GM11168 (cell line): ENCODE data around the gene NCAN.

ENCODE experiments used
- in situ Hi-C: fragments of 300-500 bp; cut with MboI; formaldehyde crosslinking; loops from one replicate; pipeline ENCODE4 v1.12.0; 2022; ENCODE audit warnings: low sequenced_read_pairs; ENCODE audit not compliant: unreplicated experiment

Gene NCAN

GRCh38 chr19:19278315-19278714, 66.6 kb downstream of the NCAN start:
- in situ Hi-C loops, result no loop called here

DNA sequence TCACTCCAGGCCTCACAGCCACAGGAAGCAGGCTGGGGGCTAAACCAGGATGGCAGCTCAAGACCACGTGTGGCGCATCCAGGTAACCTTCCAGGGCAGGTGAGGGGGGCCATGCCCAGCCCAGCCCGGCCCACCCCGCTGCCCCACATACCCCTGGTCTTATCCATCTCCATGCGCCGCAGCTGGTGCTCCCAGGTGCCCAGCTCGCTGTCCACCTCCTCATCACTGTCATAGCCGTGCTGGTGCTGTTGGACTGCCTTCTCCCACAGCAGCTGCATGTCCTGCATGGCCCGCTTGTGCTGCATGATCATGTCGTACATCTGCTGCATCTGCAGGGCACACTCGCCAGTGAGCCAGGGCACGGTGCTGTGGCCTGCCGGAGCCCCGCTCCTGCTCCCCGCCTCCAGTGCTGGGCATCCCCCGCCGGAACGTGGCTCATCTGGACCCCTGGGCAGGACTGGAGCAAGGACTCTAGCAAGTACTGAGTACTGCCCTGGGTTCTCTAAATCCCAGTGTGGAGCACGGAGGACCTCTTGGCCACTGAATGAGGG, 67.4 kb downstream of the NCAN start:
- in situ Hi-C loops, result no loop called here

DNA sequence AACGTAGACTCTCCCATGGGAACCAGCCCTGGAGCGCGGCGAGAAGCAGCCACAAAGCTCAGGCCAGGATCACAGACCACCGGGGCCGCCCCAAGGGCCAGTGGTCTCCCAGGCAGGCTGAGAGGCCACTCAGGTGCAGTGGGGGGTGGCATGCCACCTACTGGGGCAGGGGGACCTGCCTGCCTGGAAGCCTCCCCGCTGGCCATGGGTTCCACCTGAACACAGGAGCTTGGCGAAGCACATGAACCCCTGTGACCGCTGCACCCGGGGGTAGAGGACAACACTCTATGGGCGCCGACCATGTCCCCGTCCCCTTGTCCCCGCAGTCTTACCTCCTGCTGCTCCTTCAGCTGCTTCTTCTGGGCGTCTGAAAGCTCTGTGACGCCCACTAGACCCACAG, 68.1 kb downstream of the NCAN start:
- in situ Hi-C loops, result no loop called here

DNA sequence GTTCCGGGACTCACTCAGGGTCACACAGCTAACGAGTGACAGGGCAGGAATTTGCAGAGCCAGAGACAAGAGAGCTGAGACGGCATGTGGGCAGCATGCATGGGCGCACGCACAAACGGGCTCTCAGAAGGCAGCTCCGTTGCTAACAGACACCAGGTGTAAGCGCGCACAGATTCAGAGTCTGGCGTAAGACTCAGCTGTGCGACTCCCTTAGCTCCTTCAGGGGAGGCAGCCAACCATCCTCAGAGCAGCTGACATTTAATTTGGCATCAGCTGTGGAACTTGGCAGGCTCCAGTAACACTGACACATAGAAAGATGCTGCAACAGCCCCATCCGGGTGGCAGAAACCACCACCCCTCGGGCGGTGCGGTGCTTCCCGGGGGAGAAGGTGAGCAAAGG, 68.8 kb downstream of the NCAN start:
- in situ Hi-C loops, result no loop called here

DNA sequence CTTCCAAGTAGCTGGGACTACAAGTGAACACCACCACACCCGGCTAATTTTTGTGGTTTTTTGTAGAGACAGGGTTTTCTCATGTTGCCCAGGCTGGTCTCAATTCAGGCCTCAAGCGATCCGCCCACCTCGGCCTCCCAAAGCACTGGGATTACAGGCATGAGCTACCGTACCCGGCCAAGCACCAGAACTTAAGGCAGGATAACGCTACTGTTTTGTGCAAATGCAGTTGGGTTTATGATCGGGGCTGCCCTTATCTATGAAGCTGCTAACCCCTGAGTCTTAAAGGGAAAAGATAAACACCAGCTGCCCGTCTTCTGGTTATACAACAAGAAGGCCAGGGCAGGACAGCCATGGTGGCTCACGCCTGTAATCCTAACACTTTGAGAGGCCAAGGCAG, 73.9 kb downstream of the NCAN start:
- in situ Hi-C loops, result no loop called here

DNA sequence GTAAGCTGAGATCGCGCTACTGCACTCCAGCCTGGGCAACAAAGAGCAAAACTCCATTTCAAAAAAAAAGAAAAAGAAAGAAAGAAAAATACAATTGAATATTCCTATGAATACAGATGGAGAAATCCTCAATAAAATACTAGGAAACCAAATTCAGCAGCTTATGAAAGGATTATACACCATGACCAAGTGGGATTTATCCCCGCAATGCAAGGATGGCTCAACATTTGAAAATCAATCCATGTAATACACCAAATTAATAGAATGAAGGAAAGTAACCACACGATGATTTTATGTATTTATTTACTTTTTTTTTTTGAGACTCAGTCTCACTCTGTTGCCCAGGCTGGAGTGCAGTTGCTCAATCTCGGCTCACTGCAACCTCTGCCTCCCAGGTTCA, 80.8 kb downstream of the NCAN start:
- in situ Hi-C loops, result no loop called here

DNA sequence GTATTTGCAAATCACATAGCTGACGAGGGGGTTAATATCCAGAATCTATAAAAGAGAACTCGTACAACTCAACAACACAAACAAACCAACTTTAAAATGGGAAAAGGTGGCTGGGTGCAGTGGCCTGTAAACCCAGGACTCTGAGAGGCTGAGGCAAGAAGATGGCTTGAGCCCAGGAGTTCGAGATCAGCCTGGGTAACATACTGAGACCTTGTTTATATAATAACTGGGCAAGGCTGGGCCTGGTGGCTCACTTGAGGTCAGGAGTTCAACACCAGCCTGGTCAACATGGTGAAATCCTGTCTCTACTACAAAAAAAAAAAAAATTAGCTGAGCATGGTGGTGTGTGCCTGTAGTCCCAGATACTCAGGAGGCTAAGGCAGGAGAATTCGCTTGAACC, 83.2 kb downstream of the NCAN start:
- in situ Hi-C loops, result no loop called here

DNA sequence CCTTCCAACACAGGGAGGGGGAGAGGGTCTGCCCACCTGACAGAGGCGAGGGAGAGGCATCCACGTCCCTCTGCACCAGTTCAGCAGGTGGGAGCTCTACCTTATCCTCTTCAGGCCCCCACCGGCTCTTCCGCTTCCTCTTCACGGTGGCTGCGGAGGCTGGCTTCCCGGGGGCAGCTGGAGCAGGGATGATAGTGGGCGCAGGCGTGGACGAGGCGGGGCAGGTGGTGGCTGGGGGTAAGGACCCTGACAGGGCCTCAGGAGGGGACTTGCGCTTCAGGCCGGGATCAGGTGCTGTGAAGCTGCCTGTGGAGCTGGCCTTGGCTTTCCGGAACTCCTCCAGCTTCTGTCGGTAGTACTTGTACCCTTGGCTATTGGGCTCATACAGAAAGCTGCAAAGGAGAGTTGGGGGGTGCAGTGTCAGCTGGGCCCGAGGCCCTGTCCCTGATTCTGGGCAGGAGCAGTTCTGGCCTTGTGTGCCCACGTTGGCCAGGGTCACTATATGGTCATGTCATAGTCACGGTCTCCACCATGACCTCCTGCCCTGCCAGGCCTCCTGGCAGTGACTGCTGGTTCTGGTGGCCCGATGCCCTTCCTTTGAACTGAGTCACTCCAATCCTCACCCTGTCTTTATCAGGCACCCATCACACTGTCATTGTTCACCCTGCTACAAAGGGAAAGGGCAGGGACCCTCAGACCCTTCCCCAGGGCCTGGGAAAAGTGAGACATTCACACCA, 85.4 kb downstream of the NCAN start:
- in situ Hi-C loops, result no loop called here

- in situ Hi-C loops, result no loop called here
Measured at GRCh38 chr19:19297759-19298158, 86.0 kb downstream of the NCAN start.

GRCh38 chr19:19300613-19301012, 88.9 kb downstream of the NCAN start:
- in situ Hi-C loops, result no loop called here
